Measurements from ENCODE around the gene C13orf46. TPM values are rescaled to one million over a fixed set of nuclear protein-coding genes. Genes with fewer than 3 reads are reported as not detected.

C13orf46 gene
- total and polyA plus RNA-seq, 4 donors = 1.1 to 11.3 (median 6.4) TPM

GRCh38 chr13:114002009-114002544 is 28.2 kb upstream of the C13orf46 start:
- Histone ChIP-seq H3K9ac (ENCODE audit: insufficient read depth in 1 of 2, low read length in 2 of 2) (no peak overlapping the region), H3K4me1 (ENCODE audit: control insufficient read depth in 5 of 5, insufficient read depth in 5 of 5, low read length in 5 of 5) (peaks cover 0 to 12% (median 4%) of the 10 kb centered on the region in 5 donors), H3K9me3 (ENCODE audit: control insufficient read depth in 4 of 4, insufficient read depth in 3 of 4, low read length in 3 of 4) (no peaks in the 10 kb centered on the region), H3K27me3 (ENCODE audit: control insufficient read depth in 3 of 3, insufficient read depth in 3 of 3, low read length in 2 of 3) (no peaks in the 10 kb centered on the region), H3K27ac (ENCODE audit: low read depth in 1 of 2, low read length in 1 of 2) (no peak overlapping the region), H3K4me3 (no peak overlapping the region), H3K36me3 (ENCODE audit: control insufficient read depth in 4 of 4, insufficient read depth in 4 of 4, low read length in 4 of 4) (peaks cover 0 to 23% (median 0%) of the 10 kb centered on the region in 4 donors)
- no peak for ATAC-seq (ENCODE audit: insufficient read depth, low FRiP score)
- no peak for DNase-seq
- 86 to 92% methylated on average over 27 of the region's 27 CpGs for whole genome bisulfite sequencing, 2 donors
- TF ChIP-seq, protein P1, sequence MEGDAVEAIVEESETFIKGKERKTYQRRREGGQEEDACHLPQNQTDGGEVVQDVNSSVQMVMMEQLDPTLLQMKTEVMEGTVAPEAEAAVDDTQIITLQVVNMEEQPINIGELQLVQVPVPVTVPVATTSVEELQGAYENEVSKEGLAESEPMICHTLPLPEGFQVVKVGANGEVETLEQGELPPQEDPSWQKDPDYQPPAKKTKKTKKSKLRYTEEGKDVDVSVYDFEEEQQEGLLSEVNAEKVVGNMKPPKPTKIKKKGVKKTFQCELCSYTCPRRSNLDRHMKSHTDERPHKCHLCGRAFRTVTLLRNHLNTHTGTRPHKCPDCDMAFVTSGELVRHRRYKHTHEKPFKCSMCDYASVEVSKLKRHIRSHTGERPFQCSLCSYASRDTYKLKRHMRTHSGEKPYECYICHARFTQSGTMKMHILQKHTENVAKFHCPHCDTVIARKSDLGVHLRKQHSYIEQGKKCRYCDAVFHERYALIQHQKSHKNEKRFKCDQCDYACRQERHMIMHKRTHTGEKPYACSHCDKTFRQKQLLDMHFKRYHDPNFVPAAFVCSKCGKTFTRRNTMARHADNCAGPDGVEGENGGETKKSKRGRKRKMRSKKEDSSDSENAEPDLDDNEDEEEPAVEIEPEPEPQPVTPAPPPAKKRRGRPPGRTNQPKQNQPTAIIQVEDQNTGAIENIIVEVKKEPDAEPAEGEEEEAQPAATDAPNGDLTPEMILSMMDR (IDR thresholded peaks at IDR 0.05; ENCODE audit: control extremely low read depth, extremely low read depth) = no peak

- TF ChIP-seq, protein P1 (IDR thresholded peaks at IDR 0.05; ENCODE audit: control extremely low read depth, extremely low read depth) = no peak
- Histone ChIP-seq H3K27me3 (ENCODE audit: control insufficient read depth in 3 of 3, insufficient read depth in 3 of 3, low read length in 2 of 3) (no peaks in the 10 kb centered on the region), H3K9ac (ENCODE audit: insufficient read depth in 1 of 2, low read length in 2 of 2) (no peak overlapping the region), H3K9me3 (ENCODE audit: control insufficient read depth in 4 of 4, insufficient read depth in 3 of 4, low read length in 3 of 4) (no peaks in the 10 kb centered on the region), H3K4me1 (ENCODE audit: control insufficient read depth in 5 of 5, insufficient read depth in 5 of 5, low read length in 5 of 5) (peaks cover 0 to 12% (median 4%) of the 10 kb centered on the region in 5 donors), H3K27ac (ENCODE audit: low read depth in 1 of 2, low read length in 1 of 2) (no peak overlapping the region), H3K4me3 (no peak overlapping the region), H3K36me3 (ENCODE audit: control insufficient read depth in 4 of 4, insufficient read depth in 4 of 4, low read length in 4 of 4) (peaks cover 0 to 29% (median 0%) of the 10 kb centered on the region in 4 donors)
- no peak for DNase-seq
- WGBS, 2 donors = 93% methylated on average over 45 to 46 of the region's 46 CpGs
- no peak for ATAC-seq (ENCODE audit: insufficient read depth, low FRiP score)
Observed at GRCh38 chr13:114001331-114002008, 27.6 kb upstream of the C13orf46 start.

DNA sequence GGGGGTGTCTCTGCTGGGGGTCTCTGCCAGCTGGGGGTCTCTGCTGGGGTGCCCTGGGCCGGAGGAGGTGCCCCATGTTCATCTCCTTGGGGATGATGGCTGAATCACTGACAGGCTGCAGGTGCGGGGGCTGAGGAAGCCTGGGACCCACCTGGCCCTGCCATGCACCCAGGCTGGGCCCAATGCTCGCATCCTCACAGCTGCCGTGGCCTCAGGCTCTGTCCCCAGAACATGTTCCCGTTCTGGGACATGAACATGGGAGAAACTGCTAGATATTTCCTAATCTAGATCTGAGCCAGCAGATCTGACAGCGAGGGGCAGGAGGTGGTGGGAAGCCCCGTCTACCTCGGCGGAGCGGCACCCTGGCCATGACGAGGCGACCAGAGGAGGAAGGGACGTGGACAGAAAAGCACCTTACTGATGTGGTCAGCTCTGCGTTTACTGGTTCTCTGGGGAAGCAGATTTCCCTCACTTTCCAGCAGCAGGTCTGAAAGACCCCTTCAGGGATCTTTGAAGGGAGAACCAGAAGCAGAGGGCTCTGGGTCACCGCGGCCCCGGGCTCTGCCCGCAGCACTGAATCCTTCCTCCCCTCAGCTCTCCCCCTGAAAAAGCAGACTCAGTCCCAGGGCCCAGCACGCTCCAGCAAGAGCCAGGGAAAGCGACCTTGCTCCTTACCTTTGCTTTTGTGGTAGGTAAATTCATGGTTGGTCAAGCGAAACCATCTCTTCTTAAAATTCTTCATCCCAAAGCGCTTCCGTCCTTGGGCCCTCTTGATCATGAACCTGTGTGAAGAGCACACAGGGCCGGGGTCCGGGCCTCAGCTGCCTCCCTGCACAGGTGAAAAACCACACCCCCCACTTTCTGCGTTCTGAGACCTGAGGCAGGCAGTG is 26.5 kb upstream of the C13orf46 start:
- peaks cover 0 to 33% (median 1%) of the 10 kb centered on the region in 4 donors for H3K36me3 ChIP-seq (ENCODE audit: control insufficient read depth in 4 of 4, insufficient read depth in 4 of 4, low read length in 4 of 4)
- H3K27ac ChIP-seq (ENCODE audit: low read depth in 1 of 2, low read length in 1 of 2) = no peak overlapping the region
- WGBS, 2 donors = 94 to 96% methylated on average over 26 of the region's 26 CpGs
- no peak overlapping the region for H3K9ac ChIP-seq (ENCODE audit: insufficient read depth in 1 of 2, low read length in 2 of 2)
- ATAC-seq (ENCODE audit: insufficient read depth, low FRiP score) = no peak
- H3K4me3 ChIP-seq = no peak overlapping the region
- peaks cover 0 to 12% (median 4%) of the 10 kb centered on the region in 5 donors for H3K4me1 ChIP-seq (ENCODE audit: control insufficient read depth in 5 of 5, insufficient read depth in 5 of 5, low read length in 5 of 5)
- H3K9me3 ChIP-seq (ENCODE audit: control insufficient read depth in 4 of 4, insufficient read depth in 3 of 4, low read length in 3 of 4) = no peaks in the 10 kb centered on the region
- DNase-seq = no peak
- H3K27me3 ChIP-seq (ENCODE audit: control insufficient read depth in 3 of 3, insufficient read depth in 3 of 3, low read length in 2 of 3) = no peaks in the 10 kb centered on the region
- TF ChIP-seq, protein P1 (IDR thresholded peaks at IDR 0.05; ENCODE audit: control extremely low read depth, extremely low read depth) = no peak

Data from lung (tissue), 12 donors.